ENCODE measurements around the gene KMO.

Gene KMO

DNA sequence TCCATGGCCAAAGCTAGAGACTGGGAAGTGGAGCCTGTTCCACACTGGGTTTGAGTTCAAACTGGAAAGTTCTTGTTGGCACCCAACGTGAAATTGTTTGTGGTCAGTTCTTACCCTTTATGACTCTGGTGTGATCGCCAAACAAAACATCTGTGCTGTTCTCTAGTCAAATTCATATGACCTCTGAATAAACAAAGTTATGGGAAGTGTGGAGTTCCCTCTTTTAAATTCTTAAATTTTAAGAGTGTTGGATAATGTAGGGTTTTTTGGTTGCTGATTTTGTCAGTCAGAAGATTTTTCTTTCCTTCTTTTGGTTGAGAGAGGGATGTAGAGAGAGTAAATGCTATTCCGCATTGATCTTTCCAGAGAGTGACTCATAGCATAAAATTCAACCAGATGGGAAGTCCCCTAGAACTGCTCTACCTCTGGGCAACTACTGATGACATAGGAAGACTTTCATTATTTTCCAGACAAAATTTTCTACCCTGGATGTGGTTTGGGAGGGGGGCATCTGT, 71.6 kb downstream of the KMO start:
- no peak for TF ChIP-seq ELF4 (IDR thresholded peaks at IDR 0.05)
- TF ChIP-seq ARNT (IDR thresholded peaks at IDR 0.05): no peak
- no peak for TF ChIP-seq SP1 (IDR thresholded peaks at IDR 0.05)
- TF ChIP-seq ZNF384 (IDR thresholded peaks at IDR 0.05): no peak
- ChIA-PET CTCF (no interaction called here), POLR2A (no interaction called here)
- DNase-seq (ENCODE audit: extremely low spot score): no peak

DNA sequence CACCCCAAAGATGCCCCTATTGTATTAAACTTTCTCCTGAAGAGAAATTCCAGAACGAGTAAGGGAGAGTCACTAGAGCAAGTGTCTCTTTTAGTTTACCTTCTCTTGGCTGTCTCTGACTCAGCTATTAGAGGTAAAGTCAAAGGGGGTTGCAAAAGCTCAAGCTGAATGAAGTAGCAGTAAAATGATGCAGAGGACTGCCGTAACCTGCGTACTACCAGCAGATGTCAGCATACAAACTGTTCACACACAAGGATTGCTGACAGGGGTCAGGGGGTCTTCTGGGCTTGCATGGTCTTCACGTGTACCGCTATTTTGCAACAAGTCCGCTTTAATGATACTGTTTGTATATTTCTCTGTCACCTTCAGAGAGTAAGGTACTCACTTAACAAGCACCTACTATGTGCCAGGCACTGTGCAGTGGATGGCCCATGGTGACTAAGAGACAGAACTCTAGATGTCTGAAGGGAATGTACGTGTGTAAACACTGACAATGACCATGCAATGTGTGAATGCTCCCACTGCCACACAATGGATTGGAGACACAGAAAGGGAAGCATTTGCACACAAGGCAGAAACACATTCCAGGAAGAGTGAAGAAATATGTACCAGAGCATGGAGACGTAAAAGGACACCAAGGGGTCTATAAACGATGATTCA, 73.1 kb downstream of the KMO start:
- peak; percentile 31 for DNase-seq (ENCODE audit: extremely low spot score)
- CTCF ChIA-PET: no interaction called here
- POLR2A ChIA-PET: no interaction called here
- no peak for TF ChIP-seq CTBP1 (IDR thresholded peaks at IDR 0.05; ENCODE audit: borderline replicate concordance)
- no peak for TF ChIP-seq BHLHE40 (IDR thresholded peaks at IDR 0.05; ENCODE audit: borderline replicate concordance)
- no peak for TF ChIP-seq FOXM1 (IDR thresholded peaks at IDR 0.05; ENCODE audit: borderline replicate concordance)
- TF ChIP-seq LEF1 (IDR thresholded peaks at IDR 0.05; ENCODE audit: borderline replicate concordance): no peak
- no peak for TF ChIP-seq TARDBP (IDR thresholded peaks at IDR 0.05)
- TF ChIP-seq NFRKB (IDR thresholded peaks at IDR 0.05): no peak
- no peak for TF ChIP-seq ELF4 (IDR thresholded peaks at IDR 0.05)
- no peak for TF ChIP-seq FOXA1 (IDR thresholded peaks at IDR 0.05)

DNA sequence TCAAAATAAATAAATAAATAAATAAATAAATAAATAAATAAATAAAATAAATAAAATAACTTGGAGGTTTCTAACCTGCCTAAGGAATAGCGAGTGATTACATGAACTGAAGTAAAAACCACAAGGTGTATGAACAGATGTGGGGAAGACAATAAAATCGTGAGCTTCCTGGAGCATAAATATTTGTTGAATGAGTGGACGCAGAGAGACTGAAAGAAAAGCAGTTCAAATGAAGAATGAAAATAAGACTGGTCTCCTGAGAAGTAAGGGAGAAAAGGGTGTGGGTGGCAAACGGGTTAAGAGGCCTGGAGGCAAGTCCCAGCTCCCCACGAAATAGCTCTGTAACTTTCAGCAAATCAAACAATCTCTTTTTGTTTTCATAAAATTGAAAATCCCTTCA, 74.4 kb downstream of the KMO start:
- DNase-seq (ENCODE audit: extremely low spot score): no peak
- TF ChIP-seq, protein P1, sequence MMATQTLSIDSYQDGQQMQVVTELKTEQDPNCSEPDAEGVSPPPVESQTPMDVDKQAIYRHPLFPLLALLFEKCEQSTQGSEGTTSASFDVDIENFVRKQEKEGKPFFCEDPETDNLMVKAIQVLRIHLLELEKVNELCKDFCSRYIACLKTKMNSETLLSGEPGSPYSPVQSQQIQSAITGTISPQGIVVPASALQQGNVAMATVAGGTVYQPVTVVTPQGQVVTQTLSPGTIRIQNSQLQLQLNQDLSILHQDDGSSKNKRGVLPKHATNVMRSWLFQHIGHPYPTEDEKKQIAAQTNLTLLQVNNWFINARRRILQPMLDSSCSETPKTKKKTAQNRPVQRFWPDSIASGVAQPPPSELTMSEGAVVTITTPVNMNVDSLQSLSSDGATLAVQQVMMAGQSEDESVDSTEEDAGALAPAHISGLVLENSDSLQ (IDR thresholded peaks at IDR 0.05): no peak
- TF ChIP-seq SP1 (IDR thresholded peaks at IDR 0.05) (no peak), HDGF (IDR thresholded peaks at IDR 0.05; ENCODE audit: borderline replicate concordance) (no peak), ELF4 (IDR thresholded peaks at IDR 0.05) (no peak), FOXA1 (IDR thresholded peaks at IDR 0.05) (no peak), NFRKB (IDR thresholded peaks at IDR 0.05) (no peak), ARNT (IDR thresholded peaks at IDR 0.05) (no peak), LEF1 (IDR thresholded peaks at IDR 0.05; ENCODE audit: borderline replicate concordance) (no peak), ZNF384 (IDR thresholded peaks at IDR 0.05) (no peak), SUZ12 (IDR thresholded peaks at IDR 0.05) (no peak), TARDBP (IDR thresholded peaks at IDR 0.05) (no peak), BHLHE40 (IDR thresholded peaks at IDR 0.05; ENCODE audit: borderline replicate concordance) (no peak), FOXM1 (IDR thresholded peaks at IDR 0.05; ENCODE audit: borderline replicate concordance) (no peak), FOXK2 (IDR thresholded peaks at IDR 0.05) (no peak), CTBP1 (IDR thresholded peaks at IDR 0.05; ENCODE audit: borderline replicate concordance) (no peak), L3MBTL2 (conservative IDR thresholded peaks at IDR 0.05) (no peak)
- ChIA-PET CTCF (interaction anchor here (0.5 kb wide), 1 partner anchor 106 kb away, joined by 4 read pairs; no protein-coding TSS in a partner anchor), POLR2A (no interaction called here)

DNA sequence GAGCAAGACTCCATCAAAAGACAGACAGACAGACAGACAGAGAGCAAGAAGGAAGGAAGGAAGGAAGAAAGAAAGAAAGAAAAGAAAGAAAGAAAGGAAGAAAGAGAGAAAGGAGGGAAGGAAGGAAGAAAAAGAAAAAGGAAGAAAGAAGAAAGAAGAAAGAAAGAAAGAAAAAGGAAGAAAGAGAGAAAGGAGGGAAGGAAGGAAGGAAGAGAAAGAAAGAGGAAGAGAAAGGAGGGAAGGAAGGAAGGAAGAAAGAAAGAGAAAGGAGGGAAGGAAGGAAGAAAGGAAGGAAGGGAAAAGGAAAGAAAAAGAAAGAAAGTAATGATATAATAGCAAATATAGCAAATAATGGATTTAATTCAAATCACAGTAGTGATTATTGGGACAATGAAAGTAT, 75.3 kb downstream of the KMO start:
- DNase-seq (ENCODE audit: extremely low spot score): no peak
- ChIA-PET CTCF (no interaction called here), POLR2A (no interaction called here)
- TF ChIP-seq, protein P1 (IDR thresholded peaks at IDR 0.05): no peak
- TF ChIP-seq L3MBTL2 (conservative IDR thresholded peaks at IDR 0.05) (no peak), LEF1 (IDR thresholded peaks at IDR 0.05; ENCODE audit: borderline replicate concordance) (no peak), BHLHE40 (IDR thresholded peaks at IDR 0.05; ENCODE audit: borderline replicate concordance) (no peak), FOXM1 (IDR thresholded peaks at IDR 0.05; ENCODE audit: borderline replicate concordance) (no peak), SP1 (IDR thresholded peaks at IDR 0.05) (no peak), ARNT (IDR thresholded peaks at IDR 0.05) (no peak)

DNA sequence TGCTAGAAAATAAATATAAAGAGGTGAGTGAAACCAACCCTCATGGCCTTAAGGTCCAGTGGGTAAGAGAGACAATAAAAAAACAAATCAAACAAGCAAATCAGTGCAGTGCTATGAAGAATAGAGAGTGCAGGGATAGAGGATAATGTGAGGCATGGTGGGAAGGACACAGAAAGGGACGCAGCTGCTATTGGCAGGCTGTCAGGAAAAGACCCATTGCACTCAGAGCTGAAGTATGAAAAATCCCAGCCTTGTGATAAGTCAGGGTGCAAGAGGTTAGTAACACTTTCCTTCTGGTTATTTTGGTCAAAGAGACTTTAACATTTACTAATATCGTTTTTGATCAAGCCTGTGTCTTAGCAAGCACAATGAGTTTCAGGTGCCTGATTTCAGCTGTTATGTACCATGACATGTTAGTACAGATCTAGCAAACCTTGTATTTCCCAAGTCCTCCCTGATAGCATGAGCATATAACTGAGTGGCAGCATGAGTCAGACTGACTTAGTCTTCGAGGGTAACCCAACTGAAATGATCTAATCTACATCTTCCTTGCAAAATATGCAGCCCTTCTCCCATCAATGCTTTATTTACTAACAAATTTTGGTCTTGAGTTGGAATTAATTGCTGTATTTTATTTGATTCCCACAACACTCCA, 76.3 kb downstream of the KMO start:
- no peak for DNase-seq (ENCODE audit: extremely low spot score)
- no peak for TF ChIP-seq HDGF (IDR thresholded peaks at IDR 0.05; ENCODE audit: borderline replicate concordance)
- no peak for TF ChIP-seq SP1 (IDR thresholded peaks at IDR 0.05)
- TF ChIP-seq L3MBTL2 (conservative IDR thresholded peaks at IDR 0.05): no peak
- TF ChIP-seq BHLHE40 (IDR thresholded peaks at IDR 0.05; ENCODE audit: borderline replicate concordance): no peak
- TF ChIP-seq FOXK2 (IDR thresholded peaks at IDR 0.05): no peak
- no peak for TF ChIP-seq ELF4 (IDR thresholded peaks at IDR 0.05)
- no peak for TF ChIP-seq ARNT (IDR thresholded peaks at IDR 0.05)
- no peak for TF ChIP-seq ZNF384 (IDR thresholded peaks at IDR 0.05)
- TF ChIP-seq, protein P1 (IDR thresholded peaks at IDR 0.05): no peak
- no peak for TF ChIP-seq CTBP1 (IDR thresholded peaks at IDR 0.05; ENCODE audit: borderline replicate concordance)
- no peak for TF ChIP-seq FOXM1 (IDR thresholded peaks at IDR 0.05; ENCODE audit: borderline replicate concordance)
- no peak for TF ChIP-seq FOXA1 (IDR thresholded peaks at IDR 0.05)
- no peak for TF ChIP-seq NFRKB (IDR thresholded peaks at IDR 0.05)
- no peak for TF ChIP-seq SUZ12 (IDR thresholded peaks at IDR 0.05)
- CTCF ChIA-PET: no interaction called here
- POLR2A ChIA-PET: no interaction called here
